Thyroid gland (tissue), 4 donors: ENCODE results near the gene SNAP91. TPM values are rescaled to one million over a fixed set of nuclear protein-coding genes. Genes with fewer than 3 reads are reported as not detected.
"Not testable (repeated sequence)": the region's sequence is repeated elsewhere in the genome, so short reads cannot be mapped to it uniquely, and the experiment has no call there.

Experiments
- DNase-seq, 2 donors: peaks; one replicate each; pipeline ENCODE4 v3.0.0-alpha.2; 2019
- H3K27ac ChIP-seq, 3 donors: fragments of 200-600 bp; sonication (generic); 1 replicate in 2 of 3; 2 replicates in 1 of 3; pipeline ENCODE4 v1.5.1; 2016 to 2019; ENCODE audit warnings: mild to moderate bottlenecking in 1 of 3, moderate library complexity in 1 of 3
- H3K27me3 ChIP-seq: fragments of 200-600 bp; sonication (generic); one replicate; pipeline ENCODE4 v1.5.1; 2019
- H3K36me3 ChIP-seq, 2 donors: fragments of 200-600 bp; sonication (generic); one replicate each; pipeline ENCODE4 v1.5.1; 2016 to 2019
- H3K4me1 ChIP-seq, 2 donors: fragments of 200-600 bp; sonication (generic); one replicate each; pipeline ENCODE4 v1.5.1; 2017 to 2019
- H3K4me3 ChIP-seq, 3 donors: fragments of 200-600 bp; sonication (generic); replicated peaks in 1 of 3; 1 replicate in 2 of 3; 2 replicates in 1 of 3; pipeline ENCODE4 v1.5.1; 2016; ENCODE audit warnings: mild to moderate bottlenecking in 1 of 3
- H3K9me3 ChIP-seq: fragments of 200-600 bp; sonication (generic); one replicate; pipeline ENCODE4 v1.5.1; 2017
- POLR2A ChIP-seq, 2 donors: fragments of 450-650 bp; IDR thresholded peaks; one replicate each; pipeline ENCODE4 v1.6.1; 2017; ENCODE audit warnings: antibody characterized with exemption in 2 of 2, mild to moderate bottlenecking in 2 of 2, moderate library complexity in 1 of 2
- WGBS, 2 donors: methylation state at CpG; one replicate each; pipeline ENCODE4 v1.1.5; 2017; 5-methylcytosine and 5-hydroxymethylcytosine counted together
- intact Hi-C: fragments of 100-400 bp; cut with DNase I; formaldehyde crosslinking; loops from one replicate; pipeline ENCODE4 v1.15.1; 2023
- total RNA-seq, 4 donors: library from RNA; depleted of rRNA; stranded (reverse); fragments of >200 nt; gene quantifications; one replicate each; pipeline ENCODE4 v1.2.3, GENCODE V29; 2016
- TF ChIP-seq, protein P1 (sequence below), 6 experiments: fragments of 200-600 bp in 3 of 6; fragments of 450-650 bp in 3 of 6; sonication (generic) in 3 of 6; IDR thresholded peaks; one replicate each; pipeline ENCODE4 v1.5.1; 2016 to 2019; ENCODE audit warnings: antibody characterized with exemption in 6 of 6, mild to moderate bottlenecking in 2 of 6, inconsistent platforms in 1 of 6, moderate library complexity in 1 of 6

SNAP91 gene
- total RNA-seq, 4 donors from 2014 or later, result 0.50 to 3.4 (median 1.8) TPM

DNA sequence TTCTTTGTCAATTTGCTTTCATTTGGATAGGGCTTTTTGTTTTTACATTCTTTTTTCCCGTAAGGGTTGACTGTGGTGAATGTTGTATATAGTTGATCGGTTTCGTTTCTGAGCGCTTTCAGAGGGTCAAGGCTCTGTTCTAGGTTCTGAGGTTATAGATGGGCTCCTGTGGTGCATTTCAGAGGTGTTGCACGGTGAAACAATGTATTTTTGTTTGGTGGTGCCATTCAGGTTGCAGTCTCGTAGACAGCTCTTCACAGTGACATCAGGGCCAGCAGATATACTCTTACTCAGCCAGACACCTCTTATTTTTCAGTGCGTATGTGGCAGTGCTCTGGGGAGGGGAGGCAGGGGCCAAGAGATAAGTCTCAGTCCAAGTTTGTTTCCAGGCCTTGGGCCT is 72.1 kb downstream of the SNAP91 start:
- 90 to 94% methylated on average over 7 of the region's 7 CpGs for WGBS, 2 donors
- TF ChIP-seq POLR2A (IDR thresholded peaks at IDR 0.05), result no peak
- TF ChIP-seq, protein P1, sequence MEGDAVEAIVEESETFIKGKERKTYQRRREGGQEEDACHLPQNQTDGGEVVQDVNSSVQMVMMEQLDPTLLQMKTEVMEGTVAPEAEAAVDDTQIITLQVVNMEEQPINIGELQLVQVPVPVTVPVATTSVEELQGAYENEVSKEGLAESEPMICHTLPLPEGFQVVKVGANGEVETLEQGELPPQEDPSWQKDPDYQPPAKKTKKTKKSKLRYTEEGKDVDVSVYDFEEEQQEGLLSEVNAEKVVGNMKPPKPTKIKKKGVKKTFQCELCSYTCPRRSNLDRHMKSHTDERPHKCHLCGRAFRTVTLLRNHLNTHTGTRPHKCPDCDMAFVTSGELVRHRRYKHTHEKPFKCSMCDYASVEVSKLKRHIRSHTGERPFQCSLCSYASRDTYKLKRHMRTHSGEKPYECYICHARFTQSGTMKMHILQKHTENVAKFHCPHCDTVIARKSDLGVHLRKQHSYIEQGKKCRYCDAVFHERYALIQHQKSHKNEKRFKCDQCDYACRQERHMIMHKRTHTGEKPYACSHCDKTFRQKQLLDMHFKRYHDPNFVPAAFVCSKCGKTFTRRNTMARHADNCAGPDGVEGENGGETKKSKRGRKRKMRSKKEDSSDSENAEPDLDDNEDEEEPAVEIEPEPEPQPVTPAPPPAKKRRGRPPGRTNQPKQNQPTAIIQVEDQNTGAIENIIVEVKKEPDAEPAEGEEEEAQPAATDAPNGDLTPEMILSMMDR (IDR thresholded peaks at IDR 0.05), result no peak
- no peaks in the 10 kb centered on the region for H3K4me1 ChIP-seq
- no peak overlapping the region for H3K27ac ChIP-seq
- no peaks in the 10 kb centered on the region for H3K9me3 ChIP-seq
- H3K27me3 ChIP-seq, result no peaks in the 10 kb centered on the region
- intact Hi-C loops, result no loop called here
- DNase-seq, result no peak
- no peak overlapping the region for H3K4me3 ChIP-seq
- no peaks in the 10 kb centered on the region for H3K36me3 ChIP-seq

DNA sequence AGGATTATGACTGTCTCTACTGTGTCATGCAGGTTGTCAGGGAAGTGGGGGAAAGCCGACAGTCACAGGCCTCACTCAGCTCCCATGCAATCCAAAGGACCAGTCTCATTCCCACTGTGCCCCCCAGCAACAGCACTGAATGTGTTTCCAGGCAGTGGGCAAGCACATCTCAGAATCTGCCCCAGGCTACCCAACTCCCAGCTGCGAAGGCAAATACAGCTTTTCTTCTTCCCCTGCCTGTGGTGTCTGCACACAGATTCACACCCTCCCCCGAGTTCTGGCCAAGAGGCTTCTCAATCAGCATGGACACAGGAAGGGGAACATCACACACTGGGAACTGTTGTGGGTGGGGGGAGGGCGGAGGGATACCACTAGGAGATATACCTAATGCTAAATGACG is 75.3 kb downstream of the SNAP91 start:
- DNase-seq, result no peak
- H3K27ac ChIP-seq, result no peak overlapping the region
- H3K4me1 ChIP-seq, result no peaks in the 10 kb centered on the region
- H3K4me3 ChIP-seq, result no peak overlapping the region
- no peaks in the 10 kb centered on the region for H3K36me3 ChIP-seq
- no peak for TF ChIP-seq POLR2A (IDR thresholded peaks at IDR 0.05)
- TF ChIP-seq, protein P1 (IDR thresholded peaks at IDR 0.05), result no peak
- 63 to 73% methylated on average over 5 of the region's 5 CpGs for WGBS, 2 donors
- intact Hi-C loops, result no loop called here
- H3K27me3 ChIP-seq, result no peaks in the 10 kb centered on the region
- H3K9me3 ChIP-seq, result no peaks in the 10 kb centered on the region

GRCh38 chr6:83633149-83633548 is 75.8 kb downstream of the SNAP91 start:
- Histone ChIP-seq H3K36me3 (no peaks in the 10 kb centered on the region), H3K27me3 (no peaks in the 10 kb centered on the region), H3K4me3 (no peak overlapping the region), H3K27ac (no peak overlapping the region), H3K9me3 (no peaks in the 10 kb centered on the region), H3K4me1 (no peaks in the 10 kb centered on the region)
- intact Hi-C loops, result no loop called here
- 68 to 90% methylated on average over 2 of the region's 2 CpGs for whole genome bisulfite sequencing, 2 donors
- no peak for TF ChIP-seq POLR2A (IDR thresholded peaks at IDR 0.05)
- no peak for DNase-seq

DNA sequence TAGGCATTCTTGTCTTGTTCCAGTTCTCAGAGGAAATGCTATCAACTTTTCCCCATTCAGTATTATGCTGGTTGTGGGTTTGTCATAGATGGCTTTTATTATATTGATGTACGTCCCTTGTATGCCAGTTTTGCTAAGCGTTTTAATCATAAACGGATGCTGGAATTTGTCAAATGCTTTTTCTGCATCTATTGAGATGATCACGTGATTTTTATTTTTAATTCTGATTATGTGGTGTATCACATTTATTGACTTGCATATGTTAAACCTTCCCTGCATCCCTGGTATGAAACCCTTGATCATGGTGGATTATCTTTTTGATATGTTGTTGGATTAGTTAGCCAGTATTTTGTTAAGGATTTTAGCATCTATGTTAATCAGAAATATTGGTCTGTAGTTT is 79.0 kb downstream of the SNAP91 start:
- H3K4me1 ChIP-seq, H3K27me3 ChIP-seq, H3K36me3 ChIP-seq, intact Hi-C loops, H3K4me3 ChIP-seq, H3K27ac ChIP-seq, DNase-seq, H3K9me3 ChIP-seq: not testable (repeated sequence)
- WGBS, 2 donors, result 88 to 92% methylated on average over 4 of the region's 4 CpGs

DNA sequence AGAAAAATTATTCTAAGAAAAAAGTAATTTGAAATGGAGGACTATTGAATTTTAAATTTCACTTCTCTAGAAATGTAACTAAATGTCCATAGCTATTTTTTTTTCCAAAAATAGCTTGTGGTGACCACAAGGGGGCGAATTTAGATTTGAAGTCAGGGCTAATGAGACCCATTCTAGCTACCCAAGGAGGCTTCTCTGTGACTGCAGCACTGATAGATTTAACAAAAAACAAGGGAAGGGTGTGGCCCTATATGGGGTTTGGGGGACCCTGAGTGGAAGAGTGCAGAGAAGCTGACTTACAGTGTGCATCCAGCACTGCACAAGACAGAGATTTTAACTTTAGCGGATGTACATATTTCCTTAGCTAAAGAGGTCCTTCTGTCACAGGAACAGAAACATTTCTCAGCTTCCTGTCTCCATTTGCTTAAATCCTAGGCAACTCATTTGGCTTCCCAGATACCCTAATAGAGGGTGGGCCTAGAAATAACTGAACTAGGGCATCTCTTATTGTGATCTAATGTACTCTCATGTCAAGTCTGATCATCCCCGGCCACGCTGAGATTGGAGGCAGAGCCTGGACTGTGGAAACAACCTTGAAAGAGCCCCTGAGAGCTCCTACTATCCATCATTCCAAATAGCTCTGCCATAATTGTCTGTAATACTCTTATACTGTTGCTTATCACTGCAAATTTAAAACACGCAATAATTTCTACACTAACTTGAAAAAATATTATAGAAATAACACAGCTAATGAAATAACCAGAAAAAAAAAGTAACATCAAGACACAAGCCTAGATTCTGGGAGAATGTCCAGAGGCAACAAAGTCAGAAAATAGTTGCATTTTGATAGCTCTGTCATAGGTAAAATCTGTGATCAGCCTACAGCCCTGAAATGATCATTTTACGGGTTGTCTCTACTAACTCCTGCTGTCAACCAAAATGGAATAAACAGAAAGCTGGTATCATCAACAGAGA is 93.6 kb downstream of the SNAP91 start:
- H3K27ac ChIP-seq, result no peak overlapping the region
- no peaks in the 10 kb centered on the region for H3K36me3 ChIP-seq
- H3K4me3 ChIP-seq, result no peak overlapping the region
- no peak for DNase-seq
- H3K27me3 ChIP-seq, result no peaks in the 10 kb centered on the region
- TF ChIP-seq POLR2A (IDR thresholded peaks at IDR 0.05), result no peak
- TF ChIP-seq, protein P1 (IDR thresholded peaks at IDR 0.05), result peak in 5 of 6 experiments; percentile 23 to 61 (median 36)
- H3K4me1 ChIP-seq, result no peaks in the 10 kb centered on the region
- intact Hi-C loops, result no loop called here
- no peaks in the 10 kb centered on the region for H3K9me3 ChIP-seq
- 65 to 73% methylated on average over 6 of the region's 6 CpGs for WGBS, 2 donors

DNA sequence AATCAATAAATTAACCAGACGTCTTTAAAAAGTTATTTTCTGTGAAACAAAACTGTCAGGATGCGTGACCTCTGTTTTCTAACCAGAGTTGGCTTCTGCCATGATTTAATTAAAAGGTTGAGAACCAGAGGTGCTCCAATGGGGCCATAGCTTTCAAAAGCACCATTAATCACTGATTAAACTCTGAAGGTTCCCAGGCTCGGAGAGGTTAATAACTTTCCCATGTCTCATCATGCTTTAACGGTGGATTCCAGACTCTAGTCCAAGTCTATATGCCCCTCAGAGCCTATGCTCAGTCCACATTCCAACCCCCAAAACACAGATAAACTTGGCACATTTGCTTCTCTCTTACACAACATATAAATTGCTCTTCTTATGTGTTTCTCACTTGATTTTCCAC is 95.5 kb downstream of the SNAP91 start:
- 67 to 68% methylated on average over 4 of the region's 4 CpGs for WGBS, 2 donors
- intact Hi-C loops, result no loop called here
- no peaks in the 10 kb centered on the region for H3K36me3 ChIP-seq

More for the DNA sequence above, 95.5 kb downstream of the SNAP91 start:
- Histone ChIP-seq H3K4me1 (no peaks in the 10 kb centered on the region), H3K27me3 (no peaks in the 10 kb centered on the region), H3K9me3 (no peaks in the 10 kb centered on the region), H3K27ac (no peak overlapping the region), H3K4me3 (no peak overlapping the region)
- TF ChIP-seq POLR2A (IDR thresholded peaks at IDR 0.05), result no peak
- DNase-seq, result no peak
